T-cell (primary cell): ENCODE data around the gene ZNF567. TPM values are rescaled to one million over a fixed set of nuclear protein-coding genes. Genes with fewer than 3 reads are reported as not detected.
"Not testable (repeated sequence)": the region's sequence is repeated elsewhere in the genome, so short reads cannot be mapped to it uniquely, and the experiment has no call there.

Experiments used
- ATAC-seq, 4 experiments: fragments of 200-7000 bp in 3 of 4; fragments of 150-1000 bp in 1 of 4; cut with Tn5 transposase; replicated peaks in 1 of 4; 1 replicate in 3 of 4; 2 replicates in 1 of 4; pipeline ENCODE4 v1.10.0; 2021; ENCODE audit warnings: moderate library complexity in 3 of 4, mild to moderate bottlenecking in 2 of 4, moderate number of reproducible peaks in 1 of 4
- CTCF ChIA-PET, 2 donors: fragments of 300-600 bp; sonication (Branson Sonifier 250); formaldehyde crosslinking; loops; one replicate each; lab custom pipeline; 2022; ENCODE audit warnings: antibody characterized with exemption in 2 of 2; lab: Charles Lee
- POLR2A ChIA-PET, 2 donors: fragments of 300-600 bp; sonication (Branson Sonifier 250); formaldehyde crosslinking; loops; one replicate each; lab custom pipeline; 2022; ENCODE audit warnings: antibody characterized with exemption in 2 of 2; lab: Charles Lee
- DNase-seq, 35 experiments: peaks; one replicate each; pipeline versions ENCODE4 v3.0.0 to v3.0.0-alpha.2; 2013 to 2023
- H3K27ac ChIP-seq: one replicate; pipeline ENCODE4 v1.5.1; 2013; ENCODE audit warnings: low read length
- H3K27me3 ChIP-seq, 2 experiments: replicated peaks in 1 of 2; 1 replicate in 1 of 2; 2 replicates in 1 of 2; pipeline versions ENCODE4 v1.6.1 to v1.7.0; 2013; ENCODE audit warnings: low read length in 1 of 2, mixed read lengths in 1 of 2; ENCODE audit not compliant: control insufficient read depth in 2 of 2, insufficient read depth in 2 of 2; ENCODE audit errors: extremely low read depth in 1 of 2
- H3K36me3 ChIP-seq, 2 donors: 1 replicate in 1 of 2; 2 replicates in 1 of 2; pipeline versions ENCODE4 v1.6.1 to v1.7.0; 2013; ENCODE audit warnings: low read length in 1 of 2; ENCODE audit not compliant: control insufficient read depth in 2 of 2, insufficient read depth in 1 of 2; ENCODE audit errors: extremely low read depth in 1 of 2
- H3K4me1 ChIP-seq, 2 experiments: 1 replicate in 1 of 2; 2 replicates in 1 of 2; pipeline versions ENCODE4 v1.6.1 to v1.7.0; 2013; ENCODE audit warnings: low read length in 2 of 2, mixed read lengths in 1 of 2; ENCODE audit not compliant: insufficient read depth in 2 of 2, control insufficient read depth in 1 of 2; ENCODE audit errors: extremely low read depth in 1 of 2
- H3K4me3 ChIP-seq, 2 donors: 1 replicate in 1 of 2; 2 replicates in 1 of 2; pipeline versions ENCODE4 v1.5.1 to v1.7.0; 2013; ENCODE audit warnings: mild to moderate bottlenecking in 2 of 2, low read length in 1 of 2, moderate library complexity in 1 of 2; ENCODE audit not compliant: control insufficient read depth in 1 of 2; ENCODE audit errors: extremely low read depth in 1 of 2
- H3K9me3 ChIP-seq: 2 replicates; pipeline ENCODE4 v1.7.0; 2013
- H3K27ac Mint-ChIP-seq, 2 donors: one replicate each; pipeline ENCODE4 v1.8.0; 2020 to 2021; ENCODE audit warnings: mild to moderate bottlenecking in 2 of 2, mixed read lengths in 2 of 2
- H3K27me3 Mint-ChIP-seq, 2 donors: one replicate each; pipeline ENCODE4 v1.8.0; 2021 to 2022; ENCODE audit warnings: mixed read lengths in 2 of 2
- H3K36me3 Mint-ChIP-seq: one replicate; pipeline ENCODE4 v1.8.0; 2021; ENCODE audit warnings: mixed read lengths
- H3K4me1 Mint-ChIP-seq, 3 donors: one replicate each; pipeline ENCODE4 v1.8.0; 2020 to 2022; ENCODE audit warnings: mixed read lengths in 3 of 3, mild to moderate bottlenecking in 1 of 3
- H3K4me3 Mint-ChIP-seq, 3 donors: one replicate each; pipeline ENCODE4 v1.8.0; 2020 to 2022; ENCODE audit warnings: mild to moderate bottlenecking in 3 of 3, mixed read lengths in 3 of 3, moderate library complexity in 3 of 3
- H3K9me3 Mint-ChIP-seq, 3 donors: one replicate each; pipeline ENCODE4 v1.8.0; 2020 to 2022; ENCODE audit warnings: mixed read lengths in 3 of 3
- WGBS: methylation state at CpG from one replicate; pipeline ENCODE4 v1.1.5; 2013; ENCODE audit warnings: missing lambda C conversion rate; ENCODE audit not compliant: insufficient coverage; 5-methylcytosine and 5-hydroxymethylcytosine counted together
- total RNA-seq, 35 experiments: library from RNA in 6 of 35; stranded (reverse) in 6 of 35; fragments of 120-200 nt in 1 of 35; gene quantifications; one replicate each; pipeline versions ENCODE4 v1.2.1 to v1.2.4 and lab custom pipeline; 2013 to 2026

Gene ZNF567
- total RNA-seq, 5 donors from 2014 or later (not counting 1 experiment from before 2014, with no cell fraction given) = 8.7 to 19.1 (median 12.6) TPM

DNA sequence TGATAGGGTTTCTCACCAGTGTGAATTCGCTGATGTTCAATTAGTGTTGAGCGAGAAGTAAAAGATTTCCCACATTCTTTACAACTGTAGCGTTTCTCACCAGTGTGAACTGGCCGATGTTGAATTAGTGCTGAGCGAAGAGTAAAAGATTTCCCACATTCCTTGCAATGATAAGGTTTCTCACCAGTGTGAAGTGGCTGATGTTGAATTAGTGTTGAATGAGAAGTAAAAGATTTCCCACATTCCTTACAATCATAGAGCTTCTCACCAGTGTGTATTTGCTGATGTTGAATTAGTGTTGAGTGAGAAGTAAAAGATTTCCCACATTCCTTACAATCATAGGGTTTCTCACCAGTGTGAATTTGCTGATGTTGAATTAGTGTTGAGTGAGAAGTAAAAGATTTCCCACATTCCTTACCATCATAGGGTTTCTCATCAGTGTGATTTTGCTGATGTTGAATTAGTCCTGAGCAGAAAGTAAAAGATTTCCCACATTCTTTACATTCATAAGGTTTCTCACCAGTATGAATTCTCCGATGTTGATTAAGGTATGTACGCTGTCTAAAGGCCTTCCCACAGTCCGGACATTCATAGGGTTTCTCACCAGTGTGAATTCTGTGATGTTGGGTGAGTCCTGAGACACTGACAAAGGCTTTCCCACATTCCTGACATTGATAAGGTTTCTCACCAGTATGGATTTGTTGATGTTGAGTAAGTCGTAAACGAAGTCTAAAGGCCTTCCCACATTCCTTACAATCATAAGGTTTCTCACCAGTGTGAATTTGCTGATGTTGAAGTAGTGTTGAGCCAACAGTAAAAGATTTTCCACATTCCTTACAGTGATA is 61.2 kb downstream of the ZNF567 start:
- no CpG with 5 or more reads among the region's 10 CpGs for WGBS
- ATAC-seq = no peak
- no peak overlapping the region for H3K4me3 ChIP-seq
- H3K4me3 Mint-ChIP-seq = no peak overlapping the region
- peaks cover 76% of the 10 kb centered on the region for H3K36me3 Mint-ChIP-seq
- peaks cover 16 to 21% of the 10 kb centered on the region in 2 donors for H3K36me3 ChIP-seq
- no peaks in the 10 kb centered on the region for H3K4me1 ChIP-seq
- peaks cover 8 to 60% (median 50%) of the 10 kb centered on the region in 3 donors for H3K9me3 Mint-ChIP-seq
- H3K27ac Mint-ChIP-seq = no peak overlapping the region
- H3K27me3 ChIP-seq = no peaks in the 10 kb centered on the region
- no peaks in the 10 kb centered on the region for H3K27me3 Mint-ChIP-seq
- peaks cover 41% of the 10 kb centered on the region for H3K9me3 ChIP-seq
- H3K27ac ChIP-seq = no peak overlapping the region
- CTCF ChIA-PET = no interaction called here
- no peak for DNase-seq
- H3K4me1 Mint-ChIP-seq = no peaks in the 10 kb centered on the region
- POLR2A ChIA-PET = no interaction called here

DNA sequence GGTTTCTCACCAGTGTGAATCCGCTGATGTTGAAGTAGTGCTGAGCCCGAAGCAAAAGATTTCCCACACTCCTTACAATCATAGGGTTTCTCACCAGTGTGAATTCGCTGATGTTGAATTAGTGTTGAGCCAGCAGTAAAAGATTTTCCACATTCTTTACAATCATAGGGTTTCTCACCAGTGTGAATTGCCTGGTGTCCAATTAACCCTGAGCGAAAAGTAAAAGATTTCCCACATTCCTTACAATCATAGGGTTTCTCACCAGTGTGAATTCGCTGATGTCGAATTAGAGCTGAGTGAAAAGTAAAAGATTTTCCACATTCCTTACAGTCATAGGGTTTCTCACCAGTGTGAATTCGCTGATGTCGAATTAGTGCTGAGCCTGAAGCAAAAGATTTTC is 62.2 kb downstream of the ZNF567 start:
- peaks cover 82% of the 10 kb centered on the region for H3K36me3 Mint-ChIP-seq
- CTCF ChIA-PET, H3K4me1 ChIP-seq, H3K27me3 ChIP-seq, H3K4me1 Mint-ChIP-seq, H3K27me3 Mint-ChIP-seq, H3K4me3 Mint-ChIP-seq, DNase-seq, H3K27ac ChIP-seq, H3K27ac Mint-ChIP-seq, POLR2A ChIA-PET, H3K4me3 ChIP-seq, ATAC-seq: not testable (repeated sequence)
- H3K9me3 Mint-ChIP-seq = peaks cover 8 to 59% (median 58%) of the 10 kb centered on the region in 3 donors
- peaks cover 42% of the 10 kb centered on the region for H3K9me3 ChIP-seq
- WGBS = 100% methylated on average over 2 of the region's 8 CpGs
- peaks cover 16 to 23% of the 10 kb centered on the region in 2 donors for H3K36me3 ChIP-seq

DNA sequence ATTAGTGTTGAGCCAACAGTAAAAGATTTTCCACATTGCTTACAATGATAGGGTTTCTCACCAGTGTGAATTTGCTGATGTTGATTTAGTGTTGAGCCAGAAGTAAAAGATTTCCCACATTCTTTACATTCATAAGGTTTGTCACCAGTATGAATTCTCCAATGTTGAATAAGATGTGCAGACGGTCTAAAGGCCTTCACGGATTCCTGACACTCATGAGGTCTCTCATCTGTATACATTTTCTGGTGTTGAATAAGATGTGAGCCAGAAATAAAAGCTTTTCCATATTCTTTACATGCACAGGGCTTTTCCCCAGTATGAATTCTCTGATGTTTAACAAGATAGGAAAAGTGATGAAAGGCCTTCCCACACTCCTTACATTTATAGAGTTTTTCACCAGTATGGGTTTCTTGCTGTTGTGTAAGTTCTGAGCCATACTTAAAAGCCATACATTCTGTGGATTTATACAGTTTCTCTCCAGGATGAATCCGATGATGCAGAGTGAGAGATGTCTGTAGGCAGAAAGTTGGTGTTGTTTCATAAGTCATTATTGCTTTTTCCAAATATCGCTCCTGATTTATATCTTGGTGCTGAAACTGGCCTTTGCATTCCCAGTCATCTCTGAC is 62.8 kb downstream of the ZNF567 start:
- ATAC-seq (no peak), DNase-seq (no peak)
- ChIA-PET POLR2A (no interaction called here), CTCF (no interaction called here)
- Histone ChIP-seq H3K4me3 (no peak overlapping the region), H3K27me3 (no peaks in the 10 kb centered on the region), H3K4me1 (no peaks in the 10 kb centered on the region), H3K36me3 (peaks cover 21 to 23% of the 10 kb centered on the region in 2 donors), H3K9me3 (peaks cover 42% of the 10 kb centered on the region), H3K27ac (no peak overlapping the region)
- no CpG with 5 or more reads among the region's 4 CpGs for WGBS
- no peaks in the 10 kb centered on the region for H3K27me3 Mint-ChIP-seq
- H3K27ac Mint-ChIP-seq = no peak overlapping the region
- H3K4me1 Mint-ChIP-seq = no peaks in the 10 kb centered on the region
- peak overlapping the region in 1 of 3 donors; percentile 6 for H3K4me3 Mint-ChIP-seq
- H3K36me3 Mint-ChIP-seq = peaks cover 82% of the 10 kb centered on the region
- peaks cover 8 to 62% (median 59%) of the 10 kb centered on the region in 3 donors for H3K9me3 Mint-ChIP-seq

Other genes starting within 250 kb of the ZNF567 start
- 10 to 100 TPM; 13.2 to 23.1 (median 18.9) TPM for gene ZNF566, start 198.1 kb upstream of the ZNF567 start, total RNA-seq
- 10 to 100 TPM in 3 of 5 donors, 1 to 10 TPM in 2; 8.4 to 14.2 (median 10.3) TPM for gene ZNF260, start 159.3 kb upstream of the ZNF567 start, total RNA-seq
- 10 to 100 TPM; 25.6 to 34.2 (median 30.8) TPM for gene ZNF529, start 114.3 kb upstream of the ZNF567 start, total RNA-seq
- gene ZNF382, start 82.3 kb upstream of the ZNF567 start, total RNA-seq = 10 to 100 TPM; 10.4 to 21.8 (median 18.6) TPM
- 10 to 100 TPM in 4 of 5 donors, 1 to 10 TPM in 1; 9.7 to 15.7 (median 12.9) TPM for gene ZNF461, start 20.8 kb upstream of the ZNF567 start, total RNA-seq
- 1 to 10 TPM; 1.5 to 5.7 (median 4.7) TPM for gene ZNF850, start 85.2 kb downstream of the ZNF567 start, total RNA-seq
- 10 to 100 TPM in 3 of 5 donors, 1 to 10 TPM in 2; 4.7 to 12.9 (median 11.7) TPM for gene ZNF790, start 150.8 kb downstream of the ZNF567 start, total RNA-seq
- gene ZNF345, start 163.3 kb downstream of the ZNF567 start, total RNA-seq = 10 to 100 TPM in 4 of 5 donors, 1 to 10 TPM in 1; 8.3 to 16.4 (median 11.7) TPM
- 1 to 10 TPM; 4.4 to 7.8 (median 6.7) TPM for gene ZNF829, start 228.7 kb downstream of the ZNF567 start, total RNA-seq
- 10 to 100 TPM in 3 of 5 donors, 1 to 10 TPM in 2; 7.8 to 24.5 (median 19.3) TPM for gene ZNF568, start 228.7 kb downstream of the ZNF567 start, total RNA-seq